H9 (cell line): ENCODE results near the gene ACOXL. TPM values are rescaled to one million over a fixed set of nuclear protein-coding genes. Genes with fewer than 3 reads are reported as not detected.

Experiments used
- DNase-seq: peaks from one replicate; pipeline ENCODE4 v3.0.0-alpha.2; 2017
- H2AFZ ChIP-seq: one replicate; pipeline ENCODE4 v1.6.1; 2013; ENCODE audit warnings: mild to moderate bottlenecking, low read length, control low read depth, moderate library complexity
- H2AK5ac ChIP-seq: 2 replicates; pipeline ENCODE4 v1.6.1; 2013; ENCODE audit warnings: low read length, control low read depth, mixed read lengths; ENCODE audit not compliant: insufficient read length
- H2BK120ac ChIP-seq: one replicate; pipeline ENCODE4 v1.6.1; 2013; ENCODE audit warnings: low read depth, mild to moderate bottlenecking, low read length, control low read depth, inconsistent platforms; ENCODE audit not compliant: poor library complexity, severe bottlenecking
- H2BK12ac ChIP-seq: 2 replicates; pipeline ENCODE4 v1.6.1; 2013; ENCODE audit warnings: low read length, control low read depth, mixed read lengths, low read depth; ENCODE audit not compliant: insufficient read length
- H2BK15ac ChIP-seq: 2 replicates; pipeline ENCODE4 v1.6.1; 2013; ENCODE audit warnings: low read depth, low read length, control low read depth
- H2BK20ac ChIP-seq: one replicate; pipeline ENCODE4 v1.6.1; 2013; ENCODE audit warnings: low read depth, mild to moderate bottlenecking, low read length, control low read depth, inconsistent platforms; ENCODE audit not compliant: poor library complexity, severe bottlenecking
- H2BK5ac ChIP-seq: 2 replicates; pipeline ENCODE4 v1.6.1; 2013; ENCODE audit warnings: low read length, control low read depth, mixed read lengths; ENCODE audit not compliant: insufficient read length
- H3K14ac ChIP-seq: 2 replicates; pipeline ENCODE4 v1.6.1; 2013; ENCODE audit warnings: low read length, control low read depth; ENCODE audit not compliant: insufficient read depth
- H3K18ac ChIP-seq: 2 replicates; pipeline ENCODE4 v1.6.1; 2013; ENCODE audit warnings: low read depth, mild to moderate bottlenecking, mixed read lengths, low read length, control low read depth; ENCODE audit not compliant: insufficient read length
- H3K23ac ChIP-seq: 2 replicates; pipeline ENCODE4 v1.6.1; 2013; ENCODE audit warnings: low read length, control low read depth, mixed read lengths, low read depth; ENCODE audit not compliant: insufficient read length
- H3K23me2 ChIP-seq: 2 replicates; pipeline ENCODE4 v1.6.1; 2013; ENCODE audit warnings: low read depth, mild to moderate bottlenecking, mixed read lengths, low read length, control low read depth; ENCODE audit not compliant: insufficient read length, poor library complexity, severe bottlenecking
- H3K27ac ChIP-seq: 2 replicates; pipeline ENCODE4 v1.5.1; 2013; ENCODE audit warnings: low read length, control low read depth, mixed read lengths, low read depth; ENCODE audit not compliant: insufficient read length
- H3K27me3 ChIP-seq: 2 replicates; pipeline ENCODE4 v1.6.1; 2013; ENCODE audit warnings: low read length, control low read depth, inconsistent platforms; ENCODE audit not compliant: insufficient read depth
- H3K4ac ChIP-seq: 2 replicates; pipeline ENCODE4 v1.6.1; 2013; ENCODE audit warnings: low read depth, mild to moderate bottlenecking, control low read depth, inconsistent platforms, low read length, moderate library complexity
- H3K4me1 ChIP-seq: 2 replicates; pipeline ENCODE4 v1.6.1; 2013; ENCODE audit warnings: low read length, control low read depth, inconsistent platforms; ENCODE audit not compliant: insufficient read depth
- H3K4me2 ChIP-seq: 2 replicates; pipeline ENCODE4 v1.6.1; 2013; ENCODE audit warnings: low read length, control low read depth, mixed read lengths; ENCODE audit not compliant: insufficient read length, insufficient read depth
- H3K56ac ChIP-seq: 2 replicates; pipeline ENCODE4 v1.6.1; 2013; ENCODE audit warnings: low read depth, mild to moderate bottlenecking, mixed read lengths, low read length, control low read depth; ENCODE audit not compliant: insufficient read length
- H3K79me1 ChIP-seq: 2 replicates; pipeline ENCODE4 v1.6.1; 2013; ENCODE audit warnings: low read depth, mild to moderate bottlenecking, moderate library complexity, low read length, control low read depth, inconsistent platforms; ENCODE audit not compliant: insufficient read depth, poor library complexity, severe bottlenecking
- H3K79me2 ChIP-seq: 2 replicates; pipeline ENCODE4 v1.6.1; 2013; ENCODE audit warnings: low read length, control low read depth, inconsistent platforms; ENCODE audit not compliant: insufficient read depth
- H3K9ac ChIP-seq: 2 replicates; pipeline ENCODE4 v1.6.1; 2013; ENCODE audit warnings: low read length, control low read depth, mixed read lengths; ENCODE audit not compliant: insufficient read length; ENCODE audit errors: extremely low read depth
- H3K9me3 ChIP-seq: one replicate; pipeline ENCODE4 v1.6.1; 2013; ENCODE audit warnings: low read depth, low read length, inconsistent platforms; ENCODE audit not compliant: control insufficient read depth
- H3T11ph ChIP-seq: one replicate; pipeline ENCODE4 v1.6.1; 2013; ENCODE audit warnings: mild to moderate bottlenecking, low read length, control low read depth, inconsistent platforms
- H4K20me1 ChIP-seq: one replicate; pipeline ENCODE4 v1.6.1; 2013; ENCODE audit not compliant: control insufficient read depth, insufficient read length, insufficient read depth
- H4K5ac ChIP-seq: 2 replicates; pipeline ENCODE4 v1.6.1; 2013; ENCODE audit warnings: low read depth, mild to moderate bottlenecking, mixed read lengths, low read length, control low read depth; ENCODE audit not compliant: insufficient read length
- H4K8ac ChIP-seq: replicated peaks from 2 replicates; pipeline ENCODE4 v1.6.1; 2013; ENCODE audit warnings: low read length, control low read depth, mixed read lengths, low read depth; ENCODE audit not compliant: insufficient read length
- H4K91ac ChIP-seq: 2 replicates; pipeline ENCODE4 v1.6.1; 2013; ENCODE audit warnings: low read depth, mild to moderate bottlenecking, moderate library complexity, mixed read lengths, low read length, control low read depth; ENCODE audit not compliant: insufficient read length
- H3K27ac Mint-ChIP-seq, 3 experiments: 2 replicates in 2 of 3; 3 replicates in 1 of 3; pipeline ENCODE4 v1.8.0; 2020 to 2021; ENCODE audit warnings: mixed read lengths in 3 of 3, mild to moderate bottlenecking in 1 of 3, moderate library complexity in 1 of 3
- H3K27me3 Mint-ChIP-seq: 2 replicates; pipeline ENCODE4 v1.8.0; 2021; ENCODE audit warnings: low read depth, mild to moderate bottlenecking, moderate library complexity, mixed read lengths
- H3K36me3 Mint-ChIP-seq, 3 experiments: 2 replicates in 2 of 3; 3 replicates in 1 of 3; pipeline ENCODE4 v1.8.0; 2020 to 2021; ENCODE audit warnings: low read depth in 3 of 3, mixed read lengths in 3 of 3; ENCODE audit not compliant: insufficient read depth in 1 of 3
- H3K4me1 Mint-ChIP-seq, 2 experiments: 2 replicates each; pipeline ENCODE4 v1.8.0; 2020; ENCODE audit warnings: mixed read lengths in 2 of 2
- H3K4me3 Mint-ChIP-seq, 2 experiments: 2 replicates in 1 of 2; 3 replicates in 1 of 2; pipeline ENCODE4 v1.8.0; 2020 to 2021; ENCODE audit warnings: mild to moderate bottlenecking in 2 of 2, mixed read lengths in 2 of 2, moderate library complexity in 1 of 2
- H3K9me3 Mint-ChIP-seq, 2 experiments: 2 replicates in 1 of 2; 3 replicates in 1 of 2; pipeline ENCODE4 v1.8.0; 2020; ENCODE audit warnings: mild to moderate bottlenecking in 2 of 2, mixed read lengths in 2 of 2, moderate library complexity in 1 of 2
- CTCF ChIP-seq: fragments of 200-600 bp; sonication (generic); conservative IDR thresholded peaks from 3 replicates; pipeline ENCODE4 v1.8.0; 2021; ENCODE audit warnings: antibody characterized with exemption, mild to moderate bottlenecking
- WGBS: extraction: QIAGEN DNeasy Blood & Tissue Kit; methylation state at CpG from one replicate; pipeline ENCODE4 v1.1.7; 2013; ENCODE audit warnings: missing lambda C conversion rate, low lambda C conversion rate, mixed read lengths; ENCODE audit not compliant: insufficient read length; ENCODE audit errors: extremely low coverage; 5-methylcytosine and 5-hydroxymethylcytosine counted together
- total RNA-seq: library from RNA; stranded (reverse); gene quantifications from 2 replicates; pipeline ENCODE4 v1.2.1, GENCODE V29; 2021

Gene ACOXL
- total RNA-seq, 1 experiment from 2014 or later, result 37.6 TPM

- DNase-seq, result no peak
- Histone ChIP-seq H3T11ph (no peak overlapping the region), H3K27ac (no peak overlapping the region), H4K91ac (no peak overlapping the region), H3K56ac (no peak overlapping the region), H2BK12ac (no peak overlapping the region), H4K20me1 (no peaks in the 10 kb centered on the region), H3K79me1 (peaks cover 5% of the 10 kb centered on the region), H2BK15ac (no peak overlapping the region), H4K8ac (no peak overlapping the region), H3K27me3 (no peaks in the 10 kb centered on the region), H3K79me2 (no peaks in the 10 kb centered on the region), H3K23me2 (no peaks in the 10 kb centered on the region), H3K18ac (no peak overlapping the region), H2AK5ac (no peak overlapping the region), H3K9ac (no peak overlapping the region), H4K5ac (no peak overlapping the region), H2BK20ac (no peak overlapping the region), H3K23ac (no peak overlapping the region), H3K9me3 (no peaks in the 10 kb centered on the region), H3K4me2 (no peak overlapping the region), H3K14ac (no peak overlapping the region), H3K4me1 (peaks cover 5% of the 10 kb centered on the region; the same call in 1 of the 2 replicates), H2AFZ (no peak overlapping the region), H2BK5ac (no peak overlapping the region), H2BK120ac (no peak overlapping the region), H3K4ac (no peak overlapping the region)
- H3K36me3 Mint-ChIP-seq, result peaks cover 15 to 72% (median 62%) of the 10 kb centered on the region in 3 experiments; a peak in 6 of 7 replicates
- no peak overlapping the region for H3K4me3 Mint-ChIP-seq
- H3K9me3 Mint-ChIP-seq, result no peaks in the 10 kb centered on the region
- no CpG with 5 or more reads among the region's 5 CpGs for WGBS
- H3K27ac Mint-ChIP-seq, result peak overlapping the region in 1 of 3 experiments; percentile 12; a peak in 1 of 7 replicates
- peaks cover 37 to 48% of the 10 kb centered on the region in 2 experiments for H3K4me1 Mint-ChIP-seq
- no peaks in the 10 kb centered on the region; the same call in 1 of the 2 replicates for H3K27me3 Mint-ChIP-seq
- no peak for TF ChIP-seq CTCF
These were observed 427.3 kb downstream of the ACOXL start for GRCh38 chr2:111159641-111160040.
